ENCODE data around the gene LPAR2.

DNA sequence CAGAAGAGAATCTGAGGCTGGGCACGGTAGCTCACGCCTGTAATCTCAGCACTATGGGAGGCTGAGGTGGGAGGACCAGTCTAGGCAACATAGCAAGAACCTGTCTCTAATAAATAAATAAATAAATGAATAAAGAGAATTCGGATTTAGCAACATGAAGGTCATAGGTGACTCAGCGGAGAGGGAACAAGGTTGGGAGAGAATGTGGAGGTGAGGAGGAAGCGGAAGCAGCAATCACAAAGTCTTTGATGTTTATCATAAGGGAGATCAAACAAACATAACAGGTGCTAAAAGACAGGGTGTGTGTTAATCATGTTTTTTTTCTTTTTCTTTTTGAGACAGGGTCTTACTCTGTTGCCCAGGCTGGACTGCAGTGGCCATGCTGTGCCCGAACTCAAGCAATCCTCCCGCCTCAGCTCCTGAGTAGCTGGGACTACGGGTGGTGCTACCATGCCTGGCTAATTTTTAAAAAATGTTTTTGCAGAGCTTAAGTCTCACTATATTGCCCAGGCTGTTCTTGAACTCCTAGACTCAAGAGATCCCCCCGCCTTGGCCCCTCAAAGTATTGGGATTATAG lies 25.8 kb downstream of the LPAR2 start:
- TF ChIP-seq, protein P1, sequence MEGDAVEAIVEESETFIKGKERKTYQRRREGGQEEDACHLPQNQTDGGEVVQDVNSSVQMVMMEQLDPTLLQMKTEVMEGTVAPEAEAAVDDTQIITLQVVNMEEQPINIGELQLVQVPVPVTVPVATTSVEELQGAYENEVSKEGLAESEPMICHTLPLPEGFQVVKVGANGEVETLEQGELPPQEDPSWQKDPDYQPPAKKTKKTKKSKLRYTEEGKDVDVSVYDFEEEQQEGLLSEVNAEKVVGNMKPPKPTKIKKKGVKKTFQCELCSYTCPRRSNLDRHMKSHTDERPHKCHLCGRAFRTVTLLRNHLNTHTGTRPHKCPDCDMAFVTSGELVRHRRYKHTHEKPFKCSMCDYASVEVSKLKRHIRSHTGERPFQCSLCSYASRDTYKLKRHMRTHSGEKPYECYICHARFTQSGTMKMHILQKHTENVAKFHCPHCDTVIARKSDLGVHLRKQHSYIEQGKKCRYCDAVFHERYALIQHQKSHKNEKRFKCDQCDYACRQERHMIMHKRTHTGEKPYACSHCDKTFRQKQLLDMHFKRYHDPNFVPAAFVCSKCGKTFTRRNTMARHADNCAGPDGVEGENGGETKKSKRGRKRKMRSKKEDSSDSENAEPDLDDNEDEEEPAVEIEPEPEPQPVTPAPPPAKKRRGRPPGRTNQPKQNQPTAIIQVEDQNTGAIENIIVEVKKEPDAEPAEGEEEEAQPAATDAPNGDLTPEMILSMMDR (IDR thresholded peaks at IDR 0.05) = no peak
- no peak for TF ChIP-seq POLR2A (IDR thresholded peaks at IDR 0.05)
